ENCODE data around the gene PDE9A. TPM values are rescaled to one million over a fixed set of nuclear protein-coding genes. Genes with fewer than 3 reads are reported as not detected.

PDE9A gene
- total RNA-seq, 1 donor: not detected

DNA sequence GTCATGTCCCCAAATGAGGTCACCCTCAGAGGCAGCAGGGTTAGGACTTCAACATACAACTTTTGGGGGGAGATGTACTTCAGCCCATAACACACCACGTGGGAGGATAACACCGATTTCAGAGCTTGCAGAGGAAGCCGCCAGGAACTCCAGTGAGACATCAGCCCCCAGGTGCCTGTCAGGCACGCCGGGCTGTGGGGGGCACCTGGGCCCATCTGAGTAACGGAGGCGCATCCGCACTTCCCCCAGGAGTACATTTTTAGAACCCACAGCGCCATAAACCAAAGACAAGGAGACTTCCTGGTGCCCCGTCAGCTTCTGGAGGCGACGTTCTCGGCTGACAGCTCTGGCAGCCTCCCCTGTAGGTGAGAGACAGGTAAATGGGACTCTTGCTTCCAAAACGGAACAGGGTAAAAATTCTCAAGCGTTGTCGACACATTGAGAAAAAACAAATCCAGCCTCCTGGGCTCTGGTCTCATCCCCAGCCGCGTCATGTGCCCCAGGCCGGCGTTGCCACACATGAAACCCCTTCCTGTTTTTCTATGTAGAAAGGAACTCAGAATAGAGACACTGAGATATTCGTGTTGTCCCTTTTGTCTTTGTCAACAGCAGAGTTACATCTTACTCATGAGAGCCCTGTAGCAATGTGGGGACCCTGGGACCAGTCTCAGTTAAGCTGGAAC is 93.3 kb downstream of the PDE9A start:
- no peak for TF ChIP-seq CTCF (IDR thresholded peaks at IDR 0.05; ENCODE audit: insufficient read depth, low read length)
- no peak overlapping the region for H3K4me3 ChIP-seq (ENCODE audit: low read depth, low read length)
- DNase-seq (ENCODE audit: low read depth): no peak

DNA sequence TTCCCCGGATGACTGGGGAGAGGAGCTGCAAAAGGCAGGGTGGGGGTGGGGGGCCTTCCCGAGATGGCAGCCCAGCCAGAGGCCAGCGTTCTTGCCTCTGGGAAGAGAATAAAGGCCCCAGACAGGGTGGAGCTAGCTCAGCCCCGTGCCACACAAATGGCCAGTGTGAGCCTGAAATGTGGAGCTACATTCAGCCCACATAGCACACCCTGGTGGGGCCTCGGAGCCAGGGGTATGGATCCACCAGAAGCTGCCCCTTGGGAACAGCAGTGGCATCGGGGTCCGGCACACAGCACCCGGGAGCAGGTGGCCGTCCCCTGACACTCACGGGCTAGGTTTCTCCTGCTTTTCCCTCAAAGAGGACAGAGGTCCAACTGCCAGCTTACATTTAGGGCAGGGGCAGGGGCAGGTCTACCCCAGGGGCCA is 93.9 kb downstream of the PDE9A start:
- TF ChIP-seq CTCF (IDR thresholded peaks at IDR 0.05; ENCODE audit: insufficient read depth, low read length): no peak
- H3K4me3 ChIP-seq (ENCODE audit: low read depth, low read length): no peak overlapping the region
- DNase-seq (ENCODE audit: low read depth): no peak

DNA sequence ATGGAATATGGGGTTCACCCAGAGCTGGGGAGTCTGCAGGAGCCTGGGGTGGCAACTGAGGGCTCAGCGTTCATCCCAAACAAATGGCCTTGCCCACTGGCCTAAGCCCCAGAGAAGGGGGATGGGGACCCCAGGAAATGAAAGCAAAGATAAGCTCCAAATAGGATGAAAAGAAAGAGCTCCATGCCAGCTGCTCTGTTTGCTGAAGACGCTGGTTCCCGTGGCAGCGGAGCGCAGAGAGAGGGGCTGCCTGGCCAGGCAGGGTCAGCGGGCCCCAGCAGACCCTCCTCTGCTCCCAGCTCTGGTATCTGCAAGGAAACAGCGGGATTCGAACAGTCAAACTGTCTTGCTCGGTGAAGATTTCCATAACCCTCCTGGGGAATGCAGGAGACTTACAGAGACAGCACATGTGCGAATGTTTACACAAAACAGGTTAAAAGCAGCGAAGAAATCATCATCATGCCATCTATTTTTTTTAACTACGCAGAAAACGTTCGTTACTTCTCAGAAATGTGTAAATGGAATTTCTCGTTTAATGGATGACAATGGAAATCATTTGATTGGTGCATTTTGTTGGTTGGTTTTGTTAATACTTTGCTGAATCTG is 94.4 kb downstream of the PDE9A start:
- no peak for DNase-seq (ENCODE audit: low read depth)
- no peak overlapping the region for H3K4me3 ChIP-seq (ENCODE audit: low read depth, low read length)
- no peak for TF ChIP-seq CTCF (IDR thresholded peaks at IDR 0.05; ENCODE audit: insufficient read depth, low read length)

GRCh38 chr21:42748620-42749176 is 95.3 kb downstream of the PDE9A start:
- DNase-seq (ENCODE audit: low read depth): no peak
- TF ChIP-seq CTCF (IDR thresholded peaks at IDR 0.05; ENCODE audit: insufficient read depth, low read length): no peak
- H3K4me3 ChIP-seq (ENCODE audit: low read depth, low read length): no peak overlapping the region

- DNase-seq (ENCODE audit: low read depth): no peak
- H3K4me3 ChIP-seq (ENCODE audit: low read depth, low read length): no peak overlapping the region
- no peak for TF ChIP-seq CTCF (IDR thresholded peaks at IDR 0.05; ENCODE audit: insufficient read depth, low read length)
Measured at GRCh38 chr21:42750737-42751530, 97.5 kb downstream of the PDE9A start.

- no peak for DNase-seq (ENCODE audit: low read depth)
- no peak overlapping the region for H3K4me3 ChIP-seq (ENCODE audit: low read depth, low read length)
- TF ChIP-seq CTCF (IDR thresholded peaks at IDR 0.05; ENCODE audit: insufficient read depth, low read length): no peak
Measured at GRCh38 chr21:42751866-42752265, 98.4 kb downstream of the PDE9A start.
